NOMO-1 treated with DMSO at 0.1 percent for 48 hours (cell line): ENCODE data around the gene ITIH2.

Source experiments
- DNase-seq: peaks from one replicate; lab custom pipeline; 2025; ENCODE audit not compliant: unreplicated experiment; lab: John Stamatoyannopoulos, UW

ITIH2 gene

GRCh38 chr10:7792541-7792940 is 89.4 kb downstream of the ITIH2 start:
- no peak for DNase-seq

- DNase-seq: no peak
Measured at GRCh38 chr10:7794251-7795026, 91.3 kb downstream of the ITIH2 start.

GRCh38 chr10:7795605-7796004 is 92.5 kb downstream of the ITIH2 start:
- DNase-seq: no peak

- no peak for DNase-seq
Measured at GRCh38 chr10:7797582-7797981, 94.5 kb downstream of the ITIH2 start.
